Heart right ventricle (tissue), 16 donors: Measurements from ENCODE around the gene GAK. TPM values are rescaled to one million over a fixed set of nuclear protein-coding genes. Genes with fewer than 3 reads are reported as not detected.

Experiments used
- ATAC-seq, 8 donors: fragments of 200-7000 bp; cut with Tn5 transposase; one replicate each; pipeline ENCODE4 v1.9.1; 2020; ENCODE audit warnings: mild to moderate bottlenecking in 8 of 8, moderate library complexity in 8 of 8, moderate number of reproducible peaks in 1 of 8
- DNase-seq, 2 donors: peaks; one replicate each; pipeline ENCODE4 v3.0.0-alpha.2; 2020
- H3K27ac ChIP-seq, 10 donors: fragments of 200-600 bp; sonication (generic) in 2 of 10; one replicate each; pipeline versions ENCODE4 v1.5.0 to v1.8.0; 2020 to 2022; ENCODE audit warnings: mild to moderate bottlenecking in 3 of 10
- H3K27me3 ChIP-seq, 7 donors: fragments of 200-600 bp; one replicate each; pipeline ENCODE4 v1.8.0; 2021 to 2022; ENCODE audit warnings: mild to moderate bottlenecking in 2 of 7
- H3K36me3 ChIP-seq, 9 donors: fragments of 200-600 bp; sonication (generic) in 1 of 9; one replicate each; pipeline versions ENCODE4 v1.5.0 to v1.8.0; 2020 to 2022; ENCODE audit warnings: mild to moderate bottlenecking in 2 of 9
- H3K4me1 ChIP-seq, 9 donors: fragments of 200-600 bp; sonication (generic) in 1 of 9; one replicate each; pipeline versions ENCODE4 v1.5.0 to v1.8.0; 2020 to 2022; ENCODE audit warnings: mild to moderate bottlenecking in 4 of 9
- H3K4me3 ChIP-seq, 10 donors: fragments of 200-600 bp; sonication (generic) in 2 of 10; one replicate each; pipeline versions ENCODE4 v1.5.0 to v1.8.0; 2020 to 2022; ENCODE audit warnings: mild to moderate bottlenecking in 7 of 10, moderate library complexity in 2 of 10
- H3K9me3 ChIP-seq, 11 donors: fragments of 200-600 bp in 10 of 11; sonication (generic) in 2 of 11; one replicate each; pipeline versions ENCODE4 v1.5.0 to v1.8.0; 2013 to 2022; ENCODE audit warnings: mild to moderate bottlenecking in 2 of 11, control low read depth in 1 of 11, moderate library complexity in 1 of 11
- CTCF ChIP-seq, 9 donors: fragments of 200-600 bp; sonication (generic) in 2 of 9; IDR thresholded peaks; one replicate each; pipeline versions ENCODE4 v1.5.0 to v1.8.0; 2021 to 2022; ENCODE audit warnings: antibody characterized with exemption in 9 of 9, mild to moderate bottlenecking in 5 of 9, moderate library complexity in 1 of 9
- WGBS, 2 donors: extraction: QIAGEN DNeasy Blood & Tissue Kit; methylation state at CpG; one replicate each; pipeline ENCODE4 v1.1.7; 2013; ENCODE audit warnings: inconsistent platforms in 1 of 2; 5-methylcytosine and 5-hydroxymethylcytosine counted together
- intact Hi-C, 10 donors: fragments of 100-400 bp; cut with DNase I; formaldehyde crosslinking; loops; one replicate each; pipeline versions ENCODE4 v1.11.1 to v1.14.2; 2022
- polyA plus RNA-seq, 2 donors: library from polyadenylated mRNA; stranded (reverse); fragments of 200-250 nt; gene quantifications; one replicate each; pipeline ENCODE4 v1.2.3, GENCODE V29; 2013
- total RNA-seq, 10 donors: library from RNA; stranded (reverse); fragmentation: NEBNext Ultra II Directional in 3 of 10; extraction: Animal tissue kit (Norgen Biotek cat#: 25700) in 3 of 10; gene quantifications; one replicate each; pipeline versions ENCODE4 v1.2.1 to v1.2.4, GENCODE V29; 2021 to 2023
- donor health status: Arrhythmogenic right ventricular cardiomyopathy.
- donor health status: ischemic (EF 13 %, LVEDD 7.1; RV severe dilation, severe dysfunction).
- donor health status: healthy with polysubstance abuse.
- donor health status: DM: no; HTN: yes; CAD: no.
- donor health status: DM: no; HTN: no; CAD: no.
- donor health status: ischemic (EF 25% LVEDD 6.9; RV normal size, moderate dysfunction).
- donor health status: ischemic (EF 25% LVEDD 5.7; RV mildly dilated, moderate dysfunction).
- donor health status: healthy.
- donor health status: DM: yes; HTN: yes; CAD: no.
- donor health status: Ischemic cardiomyopathy.
- donor health status: ischemic (EF 35%, LVEDD 5.7; RV mildly dilated, moderate dysfunction).
- donor health status: nonischemic (EF 11% LVEDD 7.7; RV severe dilation, severe dysfunction).
- donor health status: DM: yes; HTN: yes; CAD: no.
- donor health status: PGD.
- donor health status: ischemic (EF 29% LVEDD 5.4; RV normal size, mild dysfunction).
- donor health status: nonischemic (EF 23%, LVEDD 6.1; RV moderate dilation, normal function).

GAK gene
- total and polyA plus RNA-seq, 12 donors: 21.0 to 105 (median 29.2) TPM

GRCh38 chr4:832536-832935 is 99.6 kb downstream of the GAK start:
- DNase-seq: no peak

GRCh38 chr4:832108-832507 is 100.0 kb downstream of the GAK start:
- peaks cover 0 to 39% (median under 1%) of the 10 kb centered on the region in 9 donors for H3K4me1 ChIP-seq

More at GRCh38 chr4:832536-832935, 99.6 kb downstream of the GAK start:
- no peaks in the 10 kb centered on the region for H3K36me3 ChIP-seq
- no peak for TF ChIP-seq CTCF (IDR thresholded peaks at IDR 0.05)
- peaks cover 0 to 32% (median 18%) of the 10 kb centered on the region in 7 donors for H3K27me3 ChIP-seq
- 89 to 94% methylated on average over 9 of the region's 9 CpGs for WGBS, 2 donors
- H3K4me3 ChIP-seq: no peak overlapping the region
- peaks cover 0 to 21% (median 3%) of the 10 kb centered on the region in 11 donors for H3K9me3 ChIP-seq
- H3K4me1 ChIP-seq: peaks cover 0 to 36% (median 0%) of the 10 kb centered on the region in 9 donors
- no peak overlapping the region for H3K27ac ChIP-seq
- ATAC-seq: no peak
- intact Hi-C loops: no loop called here

GRCh38 chr4:831483-831805 is 100.7 kb downstream of the GAK start:
- Histone ChIP-seq H3K27me3 (peaks cover 2 to 42% (median 28%) of the 10 kb centered on the region in 7 donors), H3K4me1 (peaks cover 0 to 46% (median 6%) of the 10 kb centered on the region in 9 donors), H3K4me3 (peak overlapping the region in 2 of 10 donors; percentile 3 to 20), H3K9me3 (peaks cover 0 to 10% (median 0%) of the 10 kb centered on the region in 11 donors), H3K27ac (peak overlapping the region in 1 of 10 donors; percentile 22), H3K36me3 (no peaks in the 10 kb centered on the region)
- intact Hi-C loops: no loop called here
- DNase-seq (no peak), ATAC-seq (no peak)
- 57 to 66% methylated on average over 3 of the region's 3 CpGs for WGBS, 2 donors
- TF ChIP-seq CTCF (IDR thresholded peaks at IDR 0.05): no peak

More at GRCh38 chr4:832108-832507, 100.0 kb downstream of the GAK start:
- Histone ChIP-seq H3K27me3 (peaks cover 0 to 36% (median 22%) of the 10 kb centered on the region in 7 donors), H3K4me3 (no peak overlapping the region), H3K27ac (no peak overlapping the region), H3K9me3 (peaks cover 0 to 16% (median 3%) of the 10 kb centered on the region in 11 donors), H3K36me3 (no peaks in the 10 kb centered on the region)
- DNase-seq (no peak), ATAC-seq (no peak)
- no peak for TF ChIP-seq CTCF (IDR thresholded peaks at IDR 0.05)
- 86 to 95% methylated on average over 6 to 7 of the region's 7 CpGs for WGBS, 2 donors
- intact Hi-C loops: no loop called here

- ATAC-seq (peak in 6 of 8 donors; percentile 11 to 62 (median 40)), DNase-seq (peak in 1 of 2 donors; percentile 32)
- Histone ChIP-seq H3K27ac (peak overlapping the region in 1 of 10 donors; percentile 22), H3K27me3 (peaks cover 3 to 43% (median 30%) of the 10 kb centered on the region in 7 donors), H3K9me3 (peaks cover 0 to 9% (median 0%) of the 10 kb centered on the region in 11 donors), H3K36me3 (no peaks in the 10 kb centered on the region), H3K4me3 (peak overlapping the region in 5 of 10 donors; percentile 3 to 22 (median 17)), H3K4me1 (peaks cover 0 to 45% (median 6%) of the 10 kb centered on the region in 9 donors)
- 54 to 58% methylated on average over 23 of the region's 23 CpGs for WGBS, 2 donors
- intact Hi-C loops: no loop called here
- TF ChIP-seq CTCF (IDR thresholded peaks at IDR 0.05): no peak
These were observed 101.3 kb downstream of the GAK start for GRCh38 chr4:830601-831482.
